ENCODE measurements around the gene EBF3.

Gene EBF3

GRCh38 chr10:129877773-129878371 lies 86.2 kb downstream of the EBF3 start:
- in situ Hi-C loops (cut with MboI; ENCODE audit: low sequenced_read_pairs): no loop called here

GRCh38 chr10:129876838-129877237 lies 87.2 kb downstream of the EBF3 start:
- in situ Hi-C loops (cut with MboI; ENCODE audit: low sequenced_read_pairs): no loop called here

- in situ Hi-C loops (cut with MboI; ENCODE audit: low sequenced_read_pairs): no loop called here
Measured at GRCh38 chr10:129875993-129876726, 87.9 kb downstream of the EBF3 start.

GRCh38 chr10:129873351-129873750 lies 90.7 kb downstream of the EBF3 start:
- in situ Hi-C loops (cut with MboI; ENCODE audit: low sequenced_read_pairs): no loop called here

GRCh38 chr10:129871966-129872365 lies 92.1 kb downstream of the EBF3 start:
- in situ Hi-C loops (cut with MboI; ENCODE audit: low sequenced_read_pairs): no loop called here

- in situ Hi-C loops (cut with MboI; ENCODE audit: low sequenced_read_pairs): no loop called here
Measured at GRCh38 chr10:129870961-129871621, 93.0 kb downstream of the EBF3 start.

GRCh38 chr10:129870474-129870757 lies 93.7 kb downstream of the EBF3 start:
- in situ Hi-C loops (cut with MboI; ENCODE audit: low sequenced_read_pairs): no loop called here

GRCh38 chr10:129869596-129870473 lies 94.2 kb downstream of the EBF3 start:
- in situ Hi-C loops (cut with MboI; ENCODE audit: low sequenced_read_pairs): no loop called here

GRCh38 chr10:129868449-129869035 lies 95.5 kb downstream of the EBF3 start:
- in situ Hi-C loops (cut with MboI; ENCODE audit: low sequenced_read_pairs): no loop called here

GRCh38 chr10:129867631-129868179 lies 96.4 kb downstream of the EBF3 start:
- in situ Hi-C loops (cut with MboI; ENCODE audit: low sequenced_read_pairs): no loop called here

GRCh38 chr10:129866894-129867293 lies 97.2 kb downstream of the EBF3 start:
- in situ Hi-C loops (cut with MboI; ENCODE audit: low sequenced_read_pairs): no loop called here

- in situ Hi-C loops (cut with MboI; ENCODE audit: low sequenced_read_pairs): no loop called here
Measured at GRCh38 chr10:129865960-129866359, 98.1 kb downstream of the EBF3 start.

- in situ Hi-C loops (cut with MboI; ENCODE audit: low sequenced_read_pairs): no loop called here
Measured at GRCh38 chr10:129865413-129865812, 98.7 kb downstream of the EBF3 start.

- in situ Hi-C loops (cut with MboI; ENCODE audit: low sequenced_read_pairs): no loop called here
Measured at GRCh38 chr10:129864601-129865126, 99.4 kb downstream of the EBF3 start.

GRCh38 chr10:129864082-129864481 lies 100.0 kb downstream of the EBF3 start:
- in situ Hi-C loops (cut with MboI; ENCODE audit: low sequenced_read_pairs): no loop called here

GRCh38 chr10:129863201-129863663 lies 100.8 kb downstream of the EBF3 start:
- in situ Hi-C loops (cut with MboI; ENCODE audit: low sequenced_read_pairs): no loop called here

- in situ Hi-C loops (cut with MboI; ENCODE audit: low sequenced_read_pairs): no loop called here
Measured at GRCh38 chr10:129861776-129862531, 102.1 kb downstream of the EBF3 start.

GRCh38 chr10:129860396-129860795 lies 103.7 kb downstream of the EBF3 start:
- in situ Hi-C loops (cut with MboI; ENCODE audit: low sequenced_read_pairs): no loop called here

- in situ Hi-C loops (cut with MboI; ENCODE audit: low sequenced_read_pairs): no loop called here
Measured at GRCh38 chr10:129859536-129859935, 104.5 kb downstream of the EBF3 start.

All from hTERT RPE-1 (cell line).